ENCODE measurements around the gene DPP6. TPM values are rescaled to one million over a fixed set of nuclear protein-coding genes. Genes with fewer than 3 reads are reported as not detected.

DPP6 gene
- total and polyA plus RNA-seq, 2 experiments from 2014 or later = not detected

DNA sequence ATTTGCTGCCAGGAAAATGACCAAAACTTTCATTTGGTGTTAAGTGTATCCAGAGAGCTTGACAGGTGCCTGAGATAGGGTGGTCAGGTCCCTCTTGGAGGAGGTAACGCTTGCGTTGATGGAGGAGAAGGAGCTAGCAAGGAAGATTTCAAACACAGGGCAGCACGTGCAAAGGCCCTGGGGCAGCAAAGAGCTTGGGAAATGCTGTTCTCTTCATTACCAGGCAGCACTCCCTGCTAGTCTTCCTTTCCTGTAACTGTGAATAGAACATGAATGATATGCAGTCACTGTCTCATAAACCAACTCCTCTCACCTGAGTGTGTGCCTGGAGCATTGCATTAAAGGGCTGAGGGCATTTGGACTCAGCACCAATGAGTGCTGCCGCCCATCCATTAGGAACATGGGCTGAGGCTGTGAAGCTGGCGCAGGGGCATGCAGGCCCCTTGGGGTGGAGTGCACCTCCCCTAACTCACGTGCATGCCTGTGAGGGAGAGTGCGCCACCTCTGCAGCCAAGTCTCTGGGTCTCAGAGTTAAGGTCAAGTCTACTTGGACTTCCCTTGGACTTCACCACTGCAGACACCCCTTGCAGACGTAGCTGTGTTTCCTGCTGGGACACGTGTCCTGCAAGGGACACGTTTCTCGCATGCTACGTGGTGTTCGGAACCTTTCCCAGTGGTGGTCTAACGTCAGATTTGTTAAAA is 813.9 kb downstream of the DPP6 start:
- Histone ChIP-seq H3F3A (replicated peaks; ENCODE audit: low read depth) (no peaks in the 10 kb centered on the region), H2AFZ (no peak overlapping the region), H3K79me2 (replicated peaks; ENCODE audit: insufficient read depth) (no peaks in the 10 kb centered on the region), H3K4me1 (ENCODE audit: insufficient read depth) (no peaks in the 10 kb centered on the region), H3K4me3 (no peak overlapping the region), H4K20me1 (replicated peaks; ENCODE audit: insufficient read depth) (no peaks in the 10 kb centered on the region), H3K27me3 (ENCODE audit: insufficient read depth) (no peaks in the 10 kb centered on the region), H3K4me2 (no peak overlapping the region), H3K36me3 (ENCODE audit: insufficient read depth) (no peaks in the 10 kb centered on the region), H3K9me2 (ENCODE audit: insufficient read depth) (no peaks in the 10 kb centered on the region), H3K27ac (ENCODE audit: low read depth) (no peak overlapping the region)
- DNase-seq (ENCODE audit: low spot score) (no peak), ATAC-seq (no peak)
- no peak overlapping the region for H3K4me3 Mint-ChIP-seq
- H3K36me3 Mint-ChIP-seq (ENCODE audit: low read depth) = no peaks in the 10 kb centered on the region; the same call in 2 of the 3 replicates
- peaks cover 15% of the 10 kb centered on the region for H3K4me1 Mint-ChIP-seq
- H3K9me3 Mint-ChIP-seq = no peaks in the 10 kb centered on the region
- H3K27me3 Mint-ChIP-seq (ENCODE audit: insufficient read depth, low read depth, poor library complexity) = peaks cover 2% of the 10 kb centered on the region
- TF ChIP-seq, protein P1, sequence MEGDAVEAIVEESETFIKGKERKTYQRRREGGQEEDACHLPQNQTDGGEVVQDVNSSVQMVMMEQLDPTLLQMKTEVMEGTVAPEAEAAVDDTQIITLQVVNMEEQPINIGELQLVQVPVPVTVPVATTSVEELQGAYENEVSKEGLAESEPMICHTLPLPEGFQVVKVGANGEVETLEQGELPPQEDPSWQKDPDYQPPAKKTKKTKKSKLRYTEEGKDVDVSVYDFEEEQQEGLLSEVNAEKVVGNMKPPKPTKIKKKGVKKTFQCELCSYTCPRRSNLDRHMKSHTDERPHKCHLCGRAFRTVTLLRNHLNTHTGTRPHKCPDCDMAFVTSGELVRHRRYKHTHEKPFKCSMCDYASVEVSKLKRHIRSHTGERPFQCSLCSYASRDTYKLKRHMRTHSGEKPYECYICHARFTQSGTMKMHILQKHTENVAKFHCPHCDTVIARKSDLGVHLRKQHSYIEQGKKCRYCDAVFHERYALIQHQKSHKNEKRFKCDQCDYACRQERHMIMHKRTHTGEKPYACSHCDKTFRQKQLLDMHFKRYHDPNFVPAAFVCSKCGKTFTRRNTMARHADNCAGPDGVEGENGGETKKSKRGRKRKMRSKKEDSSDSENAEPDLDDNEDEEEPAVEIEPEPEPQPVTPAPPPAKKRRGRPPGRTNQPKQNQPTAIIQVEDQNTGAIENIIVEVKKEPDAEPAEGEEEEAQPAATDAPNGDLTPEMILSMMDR (conservative IDR thresholded peaks at IDR 0.05; ENCODE audit: low read depth in 2 of 2) = no peak
- TF ChIP-seq ZNF114 (CRISPR knock-in tag; IDR thresholded peaks at IDR 0.05) = no peak
- TF ChIP-seq EZH2phosphoT487 (IDR thresholded peaks at IDR 0.05; ENCODE audit: unreplicated experiment) = no peak
- H3K27ac Mint-ChIP-seq = no peak overlapping the region

DNA sequence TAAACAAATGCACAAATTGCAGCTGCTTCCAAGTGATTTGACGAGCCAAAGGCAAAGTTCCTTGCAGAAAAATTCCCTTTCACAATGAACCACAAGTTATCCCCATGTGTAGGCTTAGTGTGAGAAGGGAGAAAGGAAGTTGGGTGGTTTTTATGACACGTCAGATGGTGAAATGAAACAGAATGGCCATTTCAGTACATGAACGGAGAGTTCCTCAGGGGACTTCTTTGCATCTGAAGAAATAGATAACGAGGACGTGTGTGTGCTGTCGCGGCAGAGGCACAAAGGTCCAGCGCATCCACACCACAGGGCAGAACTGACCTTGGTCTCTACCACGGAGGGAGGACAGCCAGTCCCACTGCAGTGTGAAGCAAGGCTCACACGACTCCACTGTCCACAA is 814.9 kb downstream of the DPP6 start:
- no peak overlapping the region for H3K4me3 Mint-ChIP-seq
- no peaks in the 10 kb centered on the region for H3K9me3 Mint-ChIP-seq
- Histone ChIP-seq H3K4me2 (no peak overlapping the region), H3K9me2 (ENCODE audit: insufficient read depth) (no peaks in the 10 kb centered on the region), H3K79me2 (replicated peaks; ENCODE audit: insufficient read depth) (no peaks in the 10 kb centered on the region), H3K4me1 (ENCODE audit: insufficient read depth) (no peaks in the 10 kb centered on the region), H3F3A (replicated peaks; ENCODE audit: low read depth) (no peaks in the 10 kb centered on the region), H3K36me3 (ENCODE audit: insufficient read depth) (no peaks in the 10 kb centered on the region), H3K27me3 (ENCODE audit: insufficient read depth) (no peaks in the 10 kb centered on the region), H3K4me3 (no peak overlapping the region), H2AFZ (no peak overlapping the region), H4K20me1 (replicated peaks; ENCODE audit: insufficient read depth) (no peaks in the 10 kb centered on the region), H3K27ac (ENCODE audit: low read depth) (no peak overlapping the region)
- DNase-seq (ENCODE audit: low spot score) = no peak
- H3K4me1 Mint-ChIP-seq = peaks cover 21% of the 10 kb centered on the region
- peaks cover 4% of the 10 kb centered on the region for H3K27me3 Mint-ChIP-seq (ENCODE audit: insufficient read depth, low read depth, poor library complexity)
- ATAC-seq = no peak
- no peak overlapping the region for H3K27ac Mint-ChIP-seq
- H3K36me3 Mint-ChIP-seq (ENCODE audit: low read depth) = no peaks in the 10 kb centered on the region; the same call in 2 of the 3 replicates
- TF ChIP-seq CREB1 (CRISPR knock-in tag; IDR thresholded peaks at IDR 0.05; ENCODE audit: low read depth) (no peak), STAT1 (IDR thresholded peaks at IDR 0.05; ENCODE audit: unreplicated experiment) (no peak), ZNF331 (CRISPR knock-in tag; IDR thresholded peaks at IDR 0.05; ENCODE audit: low read depth) (no peak), NANOG (IDR thresholded peaks at IDR 0.05; ENCODE audit: borderline replicate concordance) (no peak), JUNB (IDR thresholded peaks at IDR 0.05; ENCODE audit: unreplicated experiment) (no peak)
- TF ChIP-seq, protein P2, sequence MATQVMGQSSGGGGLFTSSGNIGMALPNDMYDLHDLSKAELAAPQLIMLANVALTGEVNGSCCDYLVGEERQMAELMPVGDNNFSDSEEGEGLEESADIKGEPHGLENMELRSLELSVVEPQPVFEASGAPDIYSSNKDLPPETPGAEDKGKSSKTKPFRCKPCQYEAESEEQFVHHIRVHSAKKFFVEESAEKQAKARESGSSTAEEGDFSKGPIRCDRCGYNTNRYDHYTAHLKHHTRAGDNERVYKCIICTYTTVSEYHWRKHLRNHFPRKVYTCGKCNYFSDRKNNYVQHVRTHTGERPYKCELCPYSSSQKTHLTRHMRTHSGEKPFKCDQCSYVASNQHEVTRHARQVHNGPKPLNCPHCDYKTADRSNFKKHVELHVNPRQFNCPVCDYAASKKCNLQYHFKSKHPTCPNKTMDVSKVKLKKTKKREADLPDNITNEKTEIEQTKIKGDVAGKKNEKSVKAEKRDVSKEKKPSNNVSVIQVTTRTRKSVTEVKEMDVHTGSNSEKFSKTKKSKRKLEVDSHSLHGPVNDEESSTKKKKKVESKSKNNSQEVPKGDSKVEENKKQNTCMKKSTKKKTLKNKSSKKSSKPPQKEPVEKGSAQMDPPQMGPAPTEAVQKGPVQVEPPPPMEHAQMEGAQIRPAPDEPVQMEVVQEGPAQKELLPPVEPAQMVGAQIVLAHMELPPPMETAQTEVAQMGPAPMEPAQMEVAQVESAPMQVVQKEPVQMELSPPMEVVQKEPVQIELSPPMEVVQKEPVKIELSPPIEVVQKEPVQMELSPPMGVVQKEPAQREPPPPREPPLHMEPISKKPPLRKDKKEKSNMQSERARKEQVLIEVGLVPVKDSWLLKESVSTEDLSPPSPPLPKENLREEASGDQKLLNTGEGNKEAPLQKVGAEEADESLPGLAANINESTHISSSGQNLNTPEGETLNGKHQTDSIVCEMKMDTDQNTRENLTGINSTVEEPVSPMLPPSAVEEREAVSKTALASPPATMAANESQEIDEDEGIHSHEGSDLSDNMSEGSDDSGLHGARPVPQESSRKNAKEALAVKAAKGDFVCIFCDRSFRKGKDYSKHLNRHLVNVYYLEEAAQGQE (IDR thresholded peaks at IDR 0.05; ENCODE audit: unreplicated experiment) = no peak
- TF ChIP-seq, protein P3, sequence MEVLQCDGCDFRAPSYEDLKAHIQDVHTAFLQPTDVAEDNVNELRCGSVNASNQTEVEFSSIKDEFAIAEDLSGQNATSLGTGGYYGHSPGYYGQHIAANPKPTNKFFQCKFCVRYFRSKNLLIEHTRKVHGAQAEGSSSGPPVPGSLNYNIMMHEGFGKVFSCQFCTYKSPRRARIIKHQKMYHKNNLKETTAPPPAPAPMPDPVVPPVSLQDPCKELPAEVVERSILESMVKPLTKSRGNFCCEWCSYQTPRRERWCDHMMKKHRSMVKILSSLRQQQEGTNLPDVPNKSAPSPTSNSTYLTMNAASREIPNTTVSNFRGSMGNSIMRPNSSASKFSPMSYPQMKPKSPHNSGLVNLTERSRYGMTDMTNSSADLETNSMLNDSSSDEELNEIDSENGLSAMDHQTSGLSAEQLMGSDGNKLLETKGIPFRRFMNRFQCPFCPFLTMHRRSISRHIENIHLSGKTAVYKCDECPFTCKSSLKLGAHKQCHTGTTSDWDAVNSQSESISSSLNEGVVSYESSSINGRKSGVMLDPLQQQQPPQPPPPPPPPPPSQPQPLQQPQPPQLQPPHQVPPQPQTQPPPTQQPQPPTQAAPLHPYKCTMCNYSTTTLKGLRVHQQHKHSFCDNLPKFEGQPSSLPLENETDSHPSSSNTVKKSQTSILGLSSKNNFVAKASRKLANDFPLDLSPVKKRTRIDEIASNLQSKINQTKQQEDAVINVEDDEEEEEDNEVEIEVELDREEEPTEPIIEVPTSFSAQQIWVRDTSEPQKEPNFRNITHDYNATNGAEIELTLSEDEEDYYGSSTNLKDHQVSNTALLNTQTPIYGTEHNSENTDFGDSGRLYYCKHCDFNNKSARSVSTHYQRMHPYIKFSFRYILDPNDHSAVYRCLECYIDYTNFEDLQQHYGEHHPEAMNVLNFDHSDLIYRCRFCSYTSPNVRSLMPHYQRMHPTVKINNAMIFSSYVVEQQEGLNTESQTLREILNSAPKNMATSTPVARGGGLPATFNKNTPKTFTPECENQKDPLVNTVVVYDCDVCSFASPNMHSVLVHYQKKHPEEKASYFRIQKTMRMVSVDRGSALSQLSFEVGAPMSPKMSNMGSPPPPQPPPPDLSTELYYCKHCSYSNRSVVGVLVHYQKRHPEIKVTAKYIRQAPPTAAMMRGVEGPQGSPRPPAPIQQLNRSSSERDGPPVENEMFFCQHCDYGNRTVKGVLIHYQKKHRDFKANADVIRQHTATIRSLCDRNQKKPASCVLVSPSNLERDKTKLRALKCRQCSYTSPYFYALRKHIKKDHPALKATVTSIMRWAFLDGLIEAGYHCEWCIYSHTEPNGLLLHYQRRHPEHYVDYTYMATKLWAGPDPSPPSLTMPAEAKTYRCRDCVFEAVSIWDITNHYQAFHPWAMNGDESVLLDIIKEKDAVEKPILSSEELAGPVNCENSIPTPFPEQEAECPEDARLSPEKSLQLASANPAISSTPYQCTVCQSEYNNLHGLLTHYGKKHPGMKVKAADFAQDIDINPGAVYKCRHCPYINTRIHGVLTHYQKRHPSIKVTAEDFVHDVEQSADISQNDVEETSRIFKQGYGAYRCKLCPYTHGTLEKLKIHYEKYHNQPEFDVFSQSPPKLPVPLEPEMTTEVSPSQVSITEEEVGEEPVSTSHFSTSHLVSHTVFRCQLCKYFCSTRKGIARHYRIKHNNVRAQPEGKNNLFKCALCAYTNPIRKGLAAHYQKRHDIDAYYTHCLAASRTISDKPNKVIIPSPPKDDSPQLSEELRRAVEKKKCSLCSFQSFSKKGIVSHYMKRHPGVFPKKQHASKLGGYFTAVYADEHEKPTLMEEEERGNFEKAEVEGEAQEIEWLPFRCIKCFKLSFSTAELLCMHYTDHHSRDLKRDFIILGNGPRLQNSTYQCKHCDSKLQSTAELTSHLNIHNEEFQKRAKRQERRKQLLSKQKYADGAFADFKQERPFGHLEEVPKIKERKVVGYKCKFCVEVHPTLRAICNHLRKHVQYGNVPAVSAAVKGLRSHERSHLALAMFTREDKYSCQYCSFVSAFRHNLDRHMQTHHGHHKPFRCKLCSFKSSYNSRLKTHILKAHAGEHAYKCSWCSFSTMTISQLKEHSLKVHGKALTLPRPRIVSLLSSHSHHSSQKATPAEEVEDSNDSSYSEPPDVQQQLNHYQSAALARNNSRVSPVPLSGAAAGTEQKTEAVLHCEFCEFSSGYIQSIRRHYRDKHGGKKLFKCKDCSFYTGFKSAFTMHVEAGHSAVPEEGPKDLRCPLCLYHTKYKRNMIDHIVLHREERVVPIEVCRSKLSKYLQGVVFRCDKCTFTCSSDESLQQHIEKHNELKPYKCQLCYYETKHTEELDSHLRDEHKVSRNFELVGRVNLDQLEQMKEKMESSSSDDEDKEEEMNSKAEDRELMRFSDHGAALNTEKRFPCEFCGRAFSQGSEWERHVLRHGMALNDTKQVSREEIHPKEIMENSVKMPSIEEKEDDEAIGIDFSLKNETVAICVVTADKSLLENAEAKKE (CRISPR knock-in tag; IDR thresholded peaks at IDR 0.05) = no peak
